GM23248 (cell line): Measurements from ENCODE around the gene FBXO2. TPM values are rescaled to one million over a fixed set of nuclear protein-coding genes. Genes with fewer than 3 reads are reported as not detected.

Experiments used
- DNase-seq: peaks from one replicate; pipeline ENCODE4 v3.0.0-alpha.2; 2015
- H2AFZ ChIP-seq: fragments of 200-600 bp; sonication (generic); 2 replicates; pipeline ENCODE4 v1.6.1; 2016; ENCODE audit warnings: antibody characterized with exemption
- H3F3A ChIP-seq: fragments of 200-600 bp; sonication (generic); 2 replicates; pipeline ENCODE4 v1.6.1; 2016; ENCODE audit warnings: mild to moderate bottlenecking, antibody characterized with exemption, mixed run types; ENCODE audit not compliant: insufficient read depth
- H3K27ac ChIP-seq: fragments of 200-600 bp; sonication (generic); 2 replicates; pipeline ENCODE4 v1.5.1; 2016; ENCODE audit warnings: mild to moderate bottlenecking
- H3K27me3 ChIP-seq: fragments of 200-600 bp; sonication (generic); replicated peaks from 2 replicates; pipeline ENCODE4 v1.6.1; 2016; ENCODE audit warnings: mild to moderate bottlenecking; ENCODE audit not compliant: insufficient read depth
- H3K36me3 ChIP-seq: fragments of 200-600 bp; sonication (generic); 2 replicates; pipeline ENCODE4 v1.6.1; 2016; ENCODE audit warnings: low read depth, mild to moderate bottlenecking
- H3K4me1 ChIP-seq: fragments of 200-600 bp; sonication (generic); 2 replicates; pipeline ENCODE4 v1.6.1; 2016; ENCODE audit warnings: mild to moderate bottlenecking; ENCODE audit not compliant: insufficient read depth
- H3K4me2 ChIP-seq: fragments of 200-600 bp; sonication (generic); one replicate; pipeline ENCODE4 v1.6.1; 2016; ENCODE audit warnings: mild to moderate bottlenecking; ENCODE audit not compliant: unreplicated experiment
- H3K4me3 ChIP-seq: fragments of 200-600 bp; sonication (generic); 2 replicates; pipeline ENCODE4 v1.5.1; 2016; ENCODE audit warnings: mild to moderate bottlenecking
- H3K79me2 ChIP-seq: fragments of 200-600 bp; sonication (generic); 2 replicates; pipeline ENCODE4 v1.6.1; 2016; ENCODE audit warnings: mild to moderate bottlenecking; ENCODE audit not compliant: insufficient read depth
- H3K9ac ChIP-seq: fragments of 200-600 bp; sonication (generic); 2 replicates; pipeline ENCODE4 v1.6.1; 2016; ENCODE audit warnings: mild to moderate bottlenecking
- H3K9me2 ChIP-seq: fragments of 200-600 bp; sonication (generic); 2 replicates; pipeline ENCODE4 v1.6.1; 2016; ENCODE audit warnings: mixed run types, mild to moderate bottlenecking, moderate library complexity; ENCODE audit not compliant: insufficient read depth
- H3K9me3 ChIP-seq: fragments of 200-600 bp; sonication (generic); one replicate; pipeline ENCODE4 v1.6.1; 2017; ENCODE audit warnings: low read depth
- H4K20me1 ChIP-seq: fragments of 200-600 bp; sonication (generic); 2 replicates; pipeline ENCODE4 v1.6.0; 2016; ENCODE audit not compliant: insufficient read depth
- EZH2 ChIP-seq: fragments of 200-600 bp; sonication (generic); IDR thresholded peaks from 2 replicates; pipeline ENCODE4 v1.6.1; 2018; ENCODE audit warnings: antibody characterized with exemption, mild to moderate bottlenecking; ENCODE audit not compliant: insufficient read depth, poor library complexity, severe bottlenecking
- EZH2phosphoT487 ChIP-seq: fragments of 200-600 bp; sonication (generic); IDR thresholded peaks from 2 replicates; pipeline ENCODE4 v1.6.1; 2018; ENCODE audit warnings: antibody characterized with exemption, moderate library complexity, mild to moderate bottlenecking, low read depth; ENCODE audit not compliant: insufficient read depth
- WGBS, 2 experiments: methylation state at CpG; one replicate each; pipeline ENCODE4 v1.1.6; 2015 to 2017; ENCODE audit warnings: low lambda C conversion rate in 2 of 2, low coverage in 1 of 2; ENCODE audit errors: missing lambda C conversion rate in 2 of 2; 5-methylcytosine and 5-hydroxymethylcytosine counted together
- in situ Hi-C: fragments of 300-500 bp; cut with MboI; formaldehyde crosslinking; loops from 2 replicates; pipeline ENCODE4 v1.15.0; 2020
- polyA plus RNA-seq: library from polyadenylated mRNA; unstranded; fragments of >200 nt; fragmentation: Nextera tagmentation; extraction: Ambion mirVana; gene quantifications from 2 replicates; pipeline ENCODE4 v1.2.1, GENCODE V29; 2016
- total RNA-seq: library from RNA; depleted of rRNA; stranded (reverse); fragments of >200 nt; shearing (Covaris generic); gene quantifications from 2 replicates; pipeline ENCODE4 v1.2.3, GENCODE V29; 2014

The FBXO2 gene
- total and polyA plus RNA-seq, 2 experiments from 2014 or later = 0.54 to 1.1 TPM

DNA sequence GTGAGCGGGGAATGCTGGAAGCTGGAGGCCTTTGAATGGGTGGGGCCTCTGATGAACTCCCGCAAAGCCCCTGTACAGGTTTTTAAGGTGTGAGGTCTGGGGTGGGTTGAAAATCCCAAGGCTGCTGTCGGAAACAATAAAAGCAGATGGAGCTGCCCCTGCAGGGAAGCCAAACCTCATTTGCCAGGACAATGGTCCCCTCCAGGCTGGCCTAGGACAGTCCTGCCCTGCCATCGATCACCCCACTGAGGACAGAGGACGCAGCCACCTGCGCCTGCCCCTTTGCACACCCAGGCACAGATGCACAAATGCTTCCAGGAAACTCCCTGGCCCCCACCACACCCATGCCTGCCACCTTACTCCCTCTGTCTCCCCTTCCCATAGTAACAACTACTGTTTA is 41.6 kb upstream of the FBXO2 start:
- Histone ChIP-seq H3K9me3 (no peaks in the 10 kb centered on the region), H3K9ac (no peak overlapping the region), H3K27me3 (peaks cover 19% of the 10 kb centered on the region), H3K27ac (no peak overlapping the region), H3K4me2 (no peak overlapping the region), H2AFZ (no peak overlapping the region), H3K4me1 (peaks cover 13% of the 10 kb centered on the region), H4K20me1 (no peaks in the 10 kb centered on the region), H3K79me2 (no peaks in the 10 kb centered on the region), H3K4me3 (no peak overlapping the region), H3K36me3 (no peaks in the 10 kb centered on the region), H3F3A (no peaks in the 10 kb centered on the region), H3K9me2 (no peaks in the 10 kb centered on the region)
- TF ChIP-seq EZH2 (no peak), EZH2phosphoT487 (no peak)
- DNase-seq = no peak
- 73 to 74% methylated on average over 6 of the region's 6 CpGs for WGBS, 2 experiments
- in situ Hi-C loops = no loop called here

DNA sequence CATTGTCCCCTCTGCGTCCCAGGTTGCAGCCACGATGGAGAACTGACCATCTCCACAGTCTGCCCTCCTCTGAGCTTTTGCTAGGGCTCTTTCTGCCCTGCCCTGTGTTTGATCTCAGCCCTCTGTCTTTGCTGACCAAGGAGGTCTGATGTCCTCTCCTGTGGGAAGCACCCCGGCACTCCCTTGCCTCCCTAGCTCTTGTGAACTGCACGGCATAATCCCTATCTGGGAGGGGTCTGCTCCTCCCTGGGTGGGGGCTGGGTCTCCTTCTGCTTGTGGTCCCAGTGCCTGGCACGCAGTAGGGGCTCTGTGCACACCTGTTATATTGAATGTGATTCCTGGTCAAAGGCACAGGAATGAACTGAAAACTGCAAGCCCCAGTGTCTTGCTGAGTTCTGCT is 39.7 kb upstream of the FBXO2 start:
- Histone ChIP-seq H3K4me3 (no peak overlapping the region), H3K4me1 (peaks cover 13% of the 10 kb centered on the region), H3K27me3 (peaks cover 30% of the 10 kb centered on the region), H3K36me3 (no peaks in the 10 kb centered on the region), H3K79me2 (no peaks in the 10 kb centered on the region), H3K4me2 (no peak overlapping the region), H4K20me1 (no peaks in the 10 kb centered on the region), H3K9me3 (no peaks in the 10 kb centered on the region), H3K27ac (no peak overlapping the region), H3K9ac (no peak overlapping the region), H3F3A (no peaks in the 10 kb centered on the region), H3K9me2 (no peaks in the 10 kb centered on the region), H2AFZ (no peak overlapping the region)
- no peak for TF ChIP-seq EZH2phosphoT487
- in situ Hi-C loops = no loop called here
- no peak for DNase-seq
- 62 to 67% methylated on average over 5 of the region's 5 CpGs for WGBS, 2 experiments

- in situ Hi-C loops = no loop called here
- H3K27me3 ChIP-seq = peaks cover 23% of the 10 kb centered on the region
- no peak overlapping the region for H3K27ac ChIP-seq
- H3K4me3 ChIP-seq = no peak overlapping the region
- 0% methylated on average over 6 of the region's 6 CpGs for WGBS, 2 experiments
- DNase-seq = peak; percentile 95
- TF ChIP-seq EZH2 (no peak), EZH2phosphoT487 (no peak)
- no peaks in the 10 kb centered on the region for H3K9me2 ChIP-seq
- H3K4me1 ChIP-seq = peaks cover 13% of the 10 kb centered on the region
- no peak overlapping the region for H3K9ac ChIP-seq
- H3K9me3 ChIP-seq = no peaks in the 10 kb centered on the region
- no peaks in the 10 kb centered on the region for H4K20me1 ChIP-seq
- H2AFZ ChIP-seq = no peak overlapping the region
- no peak overlapping the region for H3K4me2 ChIP-seq
- no peaks in the 10 kb centered on the region for H3K36me3 ChIP-seq
- H3K79me2 ChIP-seq = no peaks in the 10 kb centered on the region
- H3F3A ChIP-seq = no peaks in the 10 kb centered on the region
These were observed 38.9 kb upstream of the FBXO2 start for GRCh38 chr1:11693024-11693590.

DNA sequence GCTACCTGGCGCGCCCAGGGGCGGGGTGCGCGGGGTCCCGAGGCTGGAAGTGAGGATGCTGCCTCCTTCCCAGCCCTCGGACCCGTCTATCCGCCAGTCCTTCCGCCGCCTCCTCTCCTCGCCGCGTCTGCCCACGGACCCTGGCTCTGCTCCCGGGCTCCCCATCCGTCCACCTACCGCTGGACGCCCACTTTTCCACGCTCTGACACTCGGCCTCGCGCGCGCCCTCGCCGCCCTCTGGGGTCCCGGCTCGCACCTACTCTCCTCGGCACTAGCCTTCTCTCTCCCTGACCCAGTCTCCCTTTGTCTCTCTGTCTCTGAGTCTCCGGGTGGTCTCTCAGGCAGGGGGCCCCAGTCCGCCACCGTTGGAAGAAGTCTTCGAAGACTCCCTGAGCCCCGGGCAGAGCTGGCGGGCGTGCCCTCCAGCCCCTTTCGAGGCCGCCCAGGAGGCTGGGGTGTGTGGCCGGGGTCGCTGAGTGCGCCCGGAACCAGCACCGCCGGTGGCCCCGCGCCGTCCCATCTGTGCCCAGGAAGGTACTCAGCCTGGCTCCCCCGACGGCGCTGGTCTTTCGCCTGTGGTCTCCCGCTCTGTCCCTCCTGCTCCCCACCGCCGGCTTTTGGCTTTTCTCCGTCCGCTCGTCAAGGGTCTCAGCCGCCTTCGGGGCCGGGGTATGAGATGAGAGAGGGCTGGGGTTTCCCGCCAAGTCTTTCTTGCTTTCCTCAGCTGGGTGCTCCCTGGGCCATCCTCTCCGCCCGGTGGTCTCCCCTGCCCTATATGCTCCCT is 37.9 kb upstream of the FBXO2 start:
- Histone ChIP-seq H3K79me2 (no peaks in the 10 kb centered on the region), H3K4me1 (peaks cover 13% of the 10 kb centered on the region), H3K9me3 (no peaks in the 10 kb centered on the region), H3K9ac (no peak overlapping the region), H2AFZ (no peak overlapping the region), H3F3A (no peaks in the 10 kb centered on the region), H3K4me2 (no peak overlapping the region), H4K20me1 (no peaks in the 10 kb centered on the region), H3K27ac (no peak overlapping the region), H3K4me3 (no peak overlapping the region), H3K9me2 (no peaks in the 10 kb centered on the region), H3K36me3 (no peaks in the 10 kb centered on the region), H3K27me3 (peaks cover 23% of the 10 kb centered on the region)
- DNase-seq = no peak
- TF ChIP-seq EZH2 = peak; percentile 82
- no peak for TF ChIP-seq EZH2phosphoT487
- 4 to 7% methylated on average over 41 to 64 of the region's 64 CpGs for WGBS, 2 experiments
- in situ Hi-C loops = no loop called here
